ENCODE measurements around the gene BDKRB1.

Gene BDKRB1

DNA sequence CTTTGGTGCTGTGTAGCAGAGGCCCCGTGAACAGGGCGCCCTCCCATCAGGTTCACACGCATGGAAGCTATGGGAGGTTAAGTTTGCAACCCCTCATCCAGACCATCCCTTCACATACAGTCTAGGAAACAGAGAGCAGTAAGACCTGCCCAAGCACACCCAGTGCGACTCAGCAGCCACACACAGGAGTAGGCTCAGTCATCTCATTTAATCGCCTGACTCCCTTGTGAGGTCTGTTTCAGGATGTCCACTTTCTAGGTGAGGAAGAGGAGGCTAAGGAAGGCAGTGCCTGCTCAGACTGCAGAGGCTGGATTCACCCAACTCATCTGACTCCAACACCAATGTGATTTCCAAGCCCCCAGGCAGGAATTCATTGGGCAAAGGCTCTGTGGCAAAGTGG, 11.9 kb downstream of the BDKRB1 start:
- no peak for DNase-seq (ENCODE audit: extremely low read depth, low read depth)
- TF ChIP-seq CTCF (IDR thresholded peaks at IDR 0.05; ENCODE audit: low read depth, low read length, missing control alignments), result no peak

GRCh38 chr14:96268431-96269358, 12.7 kb downstream of the BDKRB1 start:
- TF ChIP-seq CTCF (IDR thresholded peaks at IDR 0.05; ENCODE audit: low read depth, low read length, missing control alignments), result no peak
- no peak overlapping the region for H3K4me3 ChIP-seq (replicated peaks; ENCODE audit: low read depth, low read length)
- DNase-seq (ENCODE audit: extremely low read depth, low read depth), result peak; percentile 87

More for the DNA sequence above, 11.9 kb downstream of the BDKRB1 start:
- no peak overlapping the region for H3K4me3 ChIP-seq (replicated peaks; ENCODE audit: low read depth, low read length)

- no peak for DNase-seq (ENCODE audit: extremely low read depth, low read depth)
- H3K4me3 ChIP-seq (replicated peaks; ENCODE audit: low read depth, low read length), result no peak overlapping the region
- TF ChIP-seq CTCF (IDR thresholded peaks at IDR 0.05; ENCODE audit: low read depth, low read length, missing control alignments), result no peak
Measured at GRCh38 chr14:96269359-96269710, 13.3 kb downstream of the BDKRB1 start.

DNA sequence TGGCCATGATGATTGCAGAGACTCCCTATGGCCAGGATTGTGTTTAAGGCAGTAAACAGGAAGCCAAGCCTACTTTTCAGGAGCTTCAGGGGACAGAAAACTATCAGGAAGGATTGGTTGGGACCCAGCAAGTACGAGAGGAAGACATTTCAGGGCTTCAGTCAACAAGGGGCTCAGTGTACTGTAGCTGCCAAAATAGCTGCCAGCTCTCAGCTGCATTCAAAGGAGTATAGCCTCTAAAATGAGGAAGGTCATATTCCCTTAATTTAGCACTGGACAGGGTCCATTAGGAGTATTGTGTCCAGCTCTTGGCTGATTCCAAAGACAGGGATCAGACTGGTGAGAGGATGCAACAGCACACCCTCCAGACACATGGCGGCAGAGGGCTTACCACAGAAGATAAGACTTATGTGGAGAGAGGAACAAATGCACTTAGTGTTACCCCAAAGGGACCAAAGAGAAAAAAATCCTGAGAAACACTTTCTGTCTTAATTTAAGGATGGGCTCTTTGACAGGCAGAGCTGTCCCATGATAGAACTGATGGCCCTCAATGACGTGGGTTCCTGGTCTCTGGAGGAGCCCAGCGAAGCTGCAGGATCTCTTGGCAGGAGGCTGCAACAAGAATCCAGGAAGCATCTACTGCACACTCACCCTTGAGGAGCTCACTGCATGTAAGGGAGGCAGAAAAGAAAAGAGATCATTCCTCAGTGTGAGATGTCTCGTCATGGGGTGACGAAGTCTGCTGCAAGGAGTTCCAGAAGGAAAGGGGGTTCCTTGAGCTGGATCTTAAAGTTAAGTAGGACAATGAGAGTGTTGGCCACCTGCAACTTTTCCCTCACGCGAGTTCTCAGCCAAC, 14.8 kb downstream of the BDKRB1 start:
- DNase-seq (ENCODE audit: extremely low read depth, low read depth), result no peak
- no peak for TF ChIP-seq CTCF (IDR thresholded peaks at IDR 0.05; ENCODE audit: low read depth, low read length, missing control alignments)
- H3K4me3 ChIP-seq (replicated peaks; ENCODE audit: low read depth, low read length), result no peak overlapping the region

DNA sequence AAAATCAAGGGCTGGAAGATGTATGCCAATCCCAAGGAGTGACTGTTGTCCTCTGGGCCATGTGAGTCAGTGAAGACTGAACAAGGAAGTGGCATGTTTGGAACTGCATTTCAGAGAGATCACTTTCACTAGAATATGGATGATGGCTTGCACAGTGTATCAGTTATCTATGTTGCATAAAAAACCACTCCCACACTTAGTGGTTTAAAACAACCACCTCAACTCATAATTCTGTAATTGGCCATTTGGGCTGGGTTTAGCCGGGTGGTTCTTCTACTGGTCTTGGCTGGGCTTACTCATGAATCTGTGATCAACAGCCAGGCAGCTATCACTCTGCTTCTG, 15.4 kb downstream of the BDKRB1 start:
- DNase-seq (ENCODE audit: extremely low read depth, low read depth), result no peak
- TF ChIP-seq CTCF (IDR thresholded peaks at IDR 0.05; ENCODE audit: low read depth, low read length, missing control alignments), result no peak
- no peak overlapping the region for H3K4me3 ChIP-seq (replicated peaks; ENCODE audit: low read depth, low read length)

GRCh38 chr14:96272777-96273473, 16.9 kb downstream of the BDKRB1 start:
- no peak overlapping the region for H3K4me3 ChIP-seq (replicated peaks; ENCODE audit: low read depth, low read length)
- DNase-seq (ENCODE audit: extremely low read depth, low read depth), result no peak
- TF ChIP-seq CTCF (IDR thresholded peaks at IDR 0.05; ENCODE audit: low read depth, low read length, missing control alignments), result no peak
